ENCODE measurements around the gene XRCC5. TPM values are rescaled to one million over a fixed set of nuclear protein-coding genes. Genes with fewer than 3 reads are reported as not detected.

Gene XRCC5
- total and polyA plus RNA-seq, 2 donors (not counting 3 experiments of a cell fraction or from before 2014, with no cell fraction given): 267 to 319 TPM

DNA sequence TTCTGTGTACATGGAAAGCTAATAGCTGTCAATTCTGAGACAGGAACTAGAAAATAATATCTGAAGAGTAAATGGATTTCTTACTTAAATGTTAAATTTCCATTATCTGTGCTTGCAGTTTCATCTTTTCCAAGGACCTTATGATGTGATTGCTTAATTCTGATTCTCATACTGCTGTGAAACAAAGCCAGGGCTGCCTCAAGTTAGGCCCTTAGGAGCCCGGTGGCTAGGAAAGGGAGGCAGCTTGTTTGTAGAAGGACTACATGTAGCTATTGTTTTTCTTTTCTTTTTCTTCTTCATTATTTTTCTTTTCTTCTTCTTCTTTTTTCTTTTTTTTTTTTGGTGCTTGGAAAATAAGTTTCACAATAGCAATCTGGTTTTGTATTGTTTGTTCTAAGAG is 50.5 kb downstream of the XRCC5 start:
- Histone ChIP-seq H3K4me2 (ENCODE audit: insufficient read depth, low read length) (no peak overlapping the region), H3K27me3 (ENCODE audit: control insufficient read depth in 2 of 2, insufficient read depth in 2 of 2, low read length in 2 of 2) (no peaks in the 10 kb centered on the region), H3K9ac (replicated peaks; ENCODE audit: extremely low read depth, insufficient read depth, low read length) (no peak overlapping the region), H3K4me1 (ENCODE audit: control insufficient read depth, extremely low read depth, insufficient read depth, low read length) (no peaks in the 10 kb centered on the region), H3K9me3 (replicated peaks; ENCODE audit: control insufficient read depth, insufficient read depth, low read length) (no peaks in the 10 kb centered on the region), H3K36me3 (ENCODE audit: control insufficient read depth in 2 of 2, extremely low read depth in 1 of 2, insufficient read depth in 2 of 2, low read length in 2 of 2) (peaks cover 34 to 44% of the 10 kb centered on the region in 2 experiments), H3K9me1 (replicated peaks; ENCODE audit: control insufficient read depth, extremely low read depth, insufficient read depth, low read length) (no peaks in the 10 kb centered on the region), H3K27ac (ENCODE audit: insufficient read depth, low read depth, low read length) (no peak overlapping the region), H2AFZ (ENCODE audit: low read depth, low read length) (no peak overlapping the region), H3K4me3 (replicated peaks in 1 of 3; ENCODE audit: insufficient read depth in 1 of 3, low read depth in 1 of 3, low read length in 3 of 3) (no peak overlapping the region), H4K20me1 (replicated peaks; ENCODE audit: control insufficient read depth, extremely low read depth, insufficient read depth, low read length) (no peaks in the 10 kb centered on the region), H3K79me2 (ENCODE audit: control insufficient read depth, insufficient read depth, low read length) (peaks cover 19% of the 10 kb centered on the region)
- TF ChIP-seq JUN (IDR thresholded peaks at IDR 0.05; ENCODE audit: borderline replicate concordance, insufficient read depth, insufficient read length, low read depth) (no peak), FOS (IDR thresholded peaks at IDR 0.05; ENCODE audit: borderline replicate concordance, insufficient read depth, low read length) (no peak), POLR2A (IDR thresholded peaks at IDR 0.05; ENCODE audit: low read depth, low read length) (no peak), POLR2AphosphoS5 (IDR thresholded peaks at IDR 0.05; ENCODE audit: insufficient read depth, low read depth, low read length) (no peak), MYC (IDR thresholded peaks at IDR 0.05; ENCODE audit: low read depth, low read length) (no peak), GATA2 (IDR thresholded peaks at IDR 0.05; ENCODE audit: insufficient read depth, insufficient read length, low read depth, low read length) (no peak), EZH2 (IDR thresholded peaks at IDR 0.05; ENCODE audit: borderline replicate concordance, low read depth, low read length, severe bottlenecking) (no peak)
- TF ChIP-seq, protein P1, sequence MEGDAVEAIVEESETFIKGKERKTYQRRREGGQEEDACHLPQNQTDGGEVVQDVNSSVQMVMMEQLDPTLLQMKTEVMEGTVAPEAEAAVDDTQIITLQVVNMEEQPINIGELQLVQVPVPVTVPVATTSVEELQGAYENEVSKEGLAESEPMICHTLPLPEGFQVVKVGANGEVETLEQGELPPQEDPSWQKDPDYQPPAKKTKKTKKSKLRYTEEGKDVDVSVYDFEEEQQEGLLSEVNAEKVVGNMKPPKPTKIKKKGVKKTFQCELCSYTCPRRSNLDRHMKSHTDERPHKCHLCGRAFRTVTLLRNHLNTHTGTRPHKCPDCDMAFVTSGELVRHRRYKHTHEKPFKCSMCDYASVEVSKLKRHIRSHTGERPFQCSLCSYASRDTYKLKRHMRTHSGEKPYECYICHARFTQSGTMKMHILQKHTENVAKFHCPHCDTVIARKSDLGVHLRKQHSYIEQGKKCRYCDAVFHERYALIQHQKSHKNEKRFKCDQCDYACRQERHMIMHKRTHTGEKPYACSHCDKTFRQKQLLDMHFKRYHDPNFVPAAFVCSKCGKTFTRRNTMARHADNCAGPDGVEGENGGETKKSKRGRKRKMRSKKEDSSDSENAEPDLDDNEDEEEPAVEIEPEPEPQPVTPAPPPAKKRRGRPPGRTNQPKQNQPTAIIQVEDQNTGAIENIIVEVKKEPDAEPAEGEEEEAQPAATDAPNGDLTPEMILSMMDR (IDR thresholded peaks at IDR 0.05; ENCODE audit: extremely low read depth in 1 of 2, insufficient read depth in 1 of 2, low read depth in 1 of 2, low read length in 2 of 2): no peak
- TF ChIP-seq, protein P2, sequence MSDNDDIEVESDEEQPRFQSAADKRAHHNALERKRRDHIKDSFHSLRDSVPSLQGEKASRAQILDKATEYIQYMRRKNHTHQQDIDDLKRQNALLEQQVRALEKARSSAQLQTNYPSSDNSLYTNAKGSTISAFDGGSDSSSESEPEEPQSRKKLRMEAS (IDR thresholded peaks at IDR 0.05; ENCODE audit: insufficient read depth, insufficient read length): no peak
- no TSS peak for BruUV-seq (replicated peaks)
- dilution Hi-C loops (cut with MboI; ENCODE audit: extremely low pct_ligation_motif_present, low sequenced_read_pairs): no loop called here
- intact Hi-C loops (cut with micrococcal nuclease): loop anchor here (5.0 kb wide), 1 partner anchor 37 kb away; no protein-coding TSS in a partner anchor
- ChIA-PET CTCF (interaction anchor here (1.5 kb wide), 1 partner anchor 10 kb away, joined by 5 read pairs; no protein-coding TSS in a partner anchor), POLR2A (interaction anchor here (0.6 kb wide), 1 partner anchor 44 kb away, joined by 4 read pairs; no protein-coding TSS in a partner anchor)
- DNase-seq (ENCODE audit: low read depth, low spot score): no peak
- FAIRE-seq: no peak

Data from endothelial cell of umbilical vein (primary cell).